ENCODE data around the gene RDH16.

Gene RDH16

GRCh38 chr12:56990648-56991318 lies 33.4 kb upstream of the RDH16 start:
- peak; percentile 11 for DNase-seq (ENCODE audit: low spot score)
- in situ Hi-C loops (cut with MboI; ENCODE audit: low sequenced_read_pairs, unreplicated experiment) = loop anchor here (25.0 kb wide), 1 partner anchor 153 kb away; no protein-coding TSS in a partner anchor

GRCh38 chr12:56989861-56990610 lies 32.6 kb upstream of the RDH16 start:
- TF ChIP-seq CTCF (IDR thresholded peaks at IDR 0.05; ENCODE audit: borderline replicate concordance, control extremely low read depth, extremely low read depth, insufficient read depth, missing control alignments) = no peak
- no peak for DNase-seq (ENCODE audit: low spot score)
- in situ Hi-C loops (cut with MboI; ENCODE audit: low sequenced_read_pairs, unreplicated experiment) = loop anchor here (25.0 kb wide), 1 partner anchor 153 kb away; no protein-coding TSS in a partner anchor

More at GRCh38 chr12:56990648-56991318, 33.4 kb upstream of the RDH16 start:
- TF ChIP-seq CTCF (IDR thresholded peaks at IDR 0.05; ENCODE audit: borderline replicate concordance, control extremely low read depth, extremely low read depth, insufficient read depth, missing control alignments) = no peak

- peak; percentile 18 for DNase-seq (ENCODE audit: low spot score)
- no peak for TF ChIP-seq CTCF (IDR thresholded peaks at IDR 0.05; ENCODE audit: borderline replicate concordance, control extremely low read depth, extremely low read depth, insufficient read depth, missing control alignments)
- in situ Hi-C loops (cut with MboI; ENCODE audit: low sequenced_read_pairs, unreplicated experiment) = loop anchor here (25.0 kb wide), 1 partner anchor 151 kb away; no protein-coding TSS in a partner anchor
These were observed 30.9 kb upstream of the RDH16 start for GRCh38 chr12:56988207-56988739.

GRCh38 chr12:56987551-56988053 lies 30.2 kb upstream of the RDH16 start:
- in situ Hi-C loops (cut with MboI; ENCODE audit: low sequenced_read_pairs, unreplicated experiment) = loop anchor here (25.0 kb wide), 1 partner anchor 150 kb away; no protein-coding TSS in a partner anchor
- DNase-seq (ENCODE audit: low spot score) = peak; percentile 79
- TF ChIP-seq CTCF (IDR thresholded peaks at IDR 0.05; ENCODE audit: borderline replicate concordance, control extremely low read depth, extremely low read depth, insufficient read depth, missing control alignments) = peak; percentile 80

- TF ChIP-seq CTCF (IDR thresholded peaks at IDR 0.05; ENCODE audit: borderline replicate concordance, control extremely low read depth, extremely low read depth, insufficient read depth, missing control alignments) = no peak
- no peak for DNase-seq (ENCODE audit: low spot score)
- in situ Hi-C loops (cut with MboI; ENCODE audit: low sequenced_read_pairs, unreplicated experiment) = loop anchor here (25.0 kb wide), 1 partner anchor 150 kb away; no protein-coding TSS in a partner anchor
These were observed 29.6 kb upstream of the RDH16 start for GRCh38 chr12:56987011-56987410.

GRCh38 chr12:56985714-56986113 lies 28.3 kb upstream of the RDH16 start:
- DNase-seq (ENCODE audit: low spot score) = peak; percentile 1
- in situ Hi-C loops (cut with MboI; ENCODE audit: low sequenced_read_pairs, unreplicated experiment) = loop anchor here (25.0 kb wide), 1 partner anchor 148 kb away; no protein-coding TSS in a partner anchor

Measured in GM13976 (cell line).